Measurements from ENCODE around the gene NOTCH1. TPM values are rescaled to one million over a fixed set of nuclear protein-coding genes. Genes with fewer than 3 reads are reported as not detected.

The NOTCH1 gene
- total and polyA plus RNA-seq, 9 donors: 16.7 to 39.5 (median 27.1) TPM

GRCh38 chr9:136445799-136446198 lies 100.0 kb downstream of the NOTCH1 start:
- Histone ChIP-seq H3K4me3 (ENCODE audit: low read length) (no peak overlapping the region), H3K4me1 (ENCODE audit: control insufficient read depth, insufficient read depth, low read length) (no peaks in the 10 kb centered on the region), H3K27me3 (ENCODE audit: control insufficient read depth, insufficient read depth, low read length) (no peaks in the 10 kb centered on the region), H3K36me3 (ENCODE audit: control insufficient read depth, insufficient read depth, low read length) (peaks cover 95% of the 10 kb centered on the region), H3K9me3 (replicated peaks; ENCODE audit: control insufficient read depth, low read depth, low read length) (no peaks in the 10 kb centered on the region), H3K27ac (ENCODE audit: low read length) (no peak overlapping the region)
- 94% methylated on average over 2 of the region's 7 CpGs for WGBS (ENCODE audit: insufficient coverage)
- DNase-seq: no peak

Other genes starting within 250 kb of the NOTCH1 start
- 0.04 TPM for gene CCDC187, start 242.0 kb downstream of the NOTCH1 start, total RNA-seq
- under 1 TPM; 0.01 to 0.16 (median 0.08) TPM for gene CCDC187, start 242.0 kb downstream of the NOTCH1 start, polyA plus RNA-seq (ENCODE audit: insufficient read depth in 1 of 8, insufficient read length in 8 of 8, low replicate concordance in 1 of 8)
- gene GPSM1, start 218.5 kb downstream of the NOTCH1 start, total RNA-seq: 25.1 TPM
- gene GPSM1, start 218.5 kb downstream of the NOTCH1 start, polyA plus RNA-seq (ENCODE audit: insufficient read depth in 1 of 8, insufficient read length in 8 of 8, low replicate concordance in 1 of 8): 10 to 100 TPM; 22.8 to 36.0 (median 27.3) TPM
- 30.2 TPM for gene DNLZ, start 182.3 kb downstream of the NOTCH1 start, total RNA-seq
- 10 to 100 TPM in 4 of 8 donors, 1 to 10 TPM in 4; 8.1 to 31.5 (median 9.8) TPM for gene DNLZ, start 182.3 kb downstream of the NOTCH1 start, polyA plus RNA-seq (ENCODE audit: insufficient read depth in 1 of 8, insufficient read length in 8 of 8, low replicate concordance in 1 of 8)
- 1.2 TPM for gene CARD9, start 172.4 kb downstream of the NOTCH1 start, total RNA-seq
- 1 to 10 TPM; 1.1 to 2.7 (median 1.5) TPM for gene CARD9, start 172.4 kb downstream of the NOTCH1 start, polyA plus RNA-seq (ENCODE audit: insufficient read depth in 1 of 8, insufficient read length in 8 of 8, low replicate concordance in 1 of 8)
- gene SNAPC4, start 145.9 kb downstream of the NOTCH1 start, total RNA-seq: 3.1 TPM
- gene SNAPC4, start 145.9 kb downstream of the NOTCH1 start, polyA plus RNA-seq (ENCODE audit: insufficient read depth in 1 of 8, insufficient read length in 8 of 8, low replicate concordance in 1 of 8): 1 to 10 TPM; 4.9 to 7.1 (median 6.2) TPM
- 20.9 TPM for gene ENTR1, start 135.4 kb downstream of the NOTCH1 start, total RNA-seq
- 10 to 100 TPM; 28.9 to 35.0 (median 32.6) TPM for gene ENTR1, start 135.4 kb downstream of the NOTCH1 start, polyA plus RNA-seq (ENCODE audit: insufficient read depth in 1 of 8, insufficient read length in 8 of 8, low replicate concordance in 1 of 8)
- 24.6 TPM for gene PMPCA, start 135.4 kb downstream of the NOTCH1 start, total RNA-seq
- gene PMPCA, start 135.4 kb downstream of the NOTCH1 start, polyA plus RNA-seq (ENCODE audit: insufficient read depth in 1 of 8, insufficient read length in 8 of 8, low replicate concordance in 1 of 8): 10 to 100 TPM; 33.4 to 49.9 (median 41.3) TPM
- 5.9 TPM for gene INPP5E, start 106.2 kb downstream of the NOTCH1 start, total RNA-seq
- gene INPP5E, start 106.2 kb downstream of the NOTCH1 start, polyA plus RNA-seq (ENCODE audit: insufficient read depth in 1 of 8, insufficient read length in 8 of 8, low replicate concordance in 1 of 8): 10 to 100 TPM in 5 of 8 donors, 1 to 10 TPM in 3; 8.9 to 14.4 (median 11.0) TPM
- 17.9 TPM for gene SEC16A, start 63.0 kb downstream of the NOTCH1 start, total RNA-seq
- gene SEC16A, start 63.0 kb downstream of the NOTCH1 start, polyA plus RNA-seq (ENCODE audit: insufficient read depth in 1 of 8, insufficient read length in 8 of 8, low replicate concordance in 1 of 8): 10 to 100 TPM; 34.9 to 52.7 (median 38.3) TPM
- 78.4 TPM for gene EGFL7, start 116.9 kb upstream of the NOTCH1 start, total RNA-seq
- 10 to 100 TPM; 56.8 to 95.9 (median 63.5) TPM for gene EGFL7, start 116.9 kb upstream of the NOTCH1 start, polyA plus RNA-seq (ENCODE audit: insufficient read depth in 1 of 8, insufficient read length in 8 of 8, low replicate concordance in 1 of 8)
- 12.6 TPM for gene AGPAT2, start 141.4 kb upstream of the NOTCH1 start, total RNA-seq
- 10 to 100 TPM; 11.3 to 22.2 (median 14.9) TPM for gene AGPAT2, start 141.4 kb upstream of the NOTCH1 start, polyA plus RNA-seq (ENCODE audit: insufficient read depth in 1 of 8, insufficient read length in 8 of 8, low replicate concordance in 1 of 8)
- gene DIPK1B, start 166.5 kb upstream of the NOTCH1 start, total RNA-seq: 20.3 TPM
- gene DIPK1B, start 166.5 kb upstream of the NOTCH1 start, polyA plus RNA-seq (ENCODE audit: insufficient read depth in 1 of 8, insufficient read length in 8 of 8, low replicate concordance in 1 of 8): 10 to 100 TPM; 14.1 to 25.3 (median 21.3) TPM
- gene LCN10, start 196.9 kb upstream of the NOTCH1 start, total RNA-seq: 12.3 TPM
- 10 to 100 TPM in 4 of 8 donors, 1 to 10 TPM in 4; 2.5 to 15.5 (median 9.8) TPM for gene LCN10, start 196.9 kb upstream of the NOTCH1 start, polyA plus RNA-seq (ENCODE audit: insufficient read depth in 1 of 8, insufficient read length in 8 of 8, low replicate concordance in 1 of 8)
- not detected for gene LCN6, start 202.5 kb upstream of the NOTCH1 start, total RNA-seq
- under 1 TPM in 2 of 8 donors, not detected in 6; 0.30 to 0.31 TPM for gene LCN6, start 202.5 kb upstream of the NOTCH1 start, polyA plus RNA-seq (ENCODE audit: insufficient read depth in 1 of 8, insufficient read length in 8 of 8, low replicate concordance in 1 of 8)
- 6.9 TPM for gene LCN8, start 212.2 kb upstream of the NOTCH1 start, total RNA-seq
- 10 to 100 TPM in 1 of 8 donors, 1 to 10 TPM in 7; 1.6 to 12.8 (median 3.9) TPM for gene LCN8, start 212.2 kb upstream of the NOTCH1 start, polyA plus RNA-seq (ENCODE audit: insufficient read depth in 1 of 8, insufficient read length in 8 of 8, low replicate concordance in 1 of 8)
- gene LCN15, start 218.5 kb upstream of the NOTCH1 start, total RNA-seq: not detected
- 1 to 10 TPM in 1 of 8 donors, under 1 TPM in 7; 0.16 to 4.0 (median 0.68) TPM for gene LCN15, start 218.5 kb upstream of the NOTCH1 start, polyA plus RNA-seq (ENCODE audit: insufficient read depth in 1 of 8, insufficient read length in 8 of 8, low replicate concordance in 1 of 8)
- 43.8 TPM for gene TMEM141, start 245.3 kb upstream of the NOTCH1 start, total RNA-seq
- 10 to 100 TPM; 34.2 to 53.2 (median 44.6) TPM for gene TMEM141, start 245.3 kb upstream of the NOTCH1 start, polyA plus RNA-seq (ENCODE audit: insufficient read depth in 1 of 8, insufficient read length in 8 of 8, low replicate concordance in 1 of 8)